ENCODE data around the gene MTCP1. TPM values are rescaled to one million over a fixed set of nuclear protein-coding genes. Genes with fewer than 3 reads are reported as not detected.

MTCP1 gene
- total and polyA plus RNA-seq, 2 donors (not counting 1 experiment from before 2014, with no cell fraction given): 10.6 to 16.0 TPM

DNA sequence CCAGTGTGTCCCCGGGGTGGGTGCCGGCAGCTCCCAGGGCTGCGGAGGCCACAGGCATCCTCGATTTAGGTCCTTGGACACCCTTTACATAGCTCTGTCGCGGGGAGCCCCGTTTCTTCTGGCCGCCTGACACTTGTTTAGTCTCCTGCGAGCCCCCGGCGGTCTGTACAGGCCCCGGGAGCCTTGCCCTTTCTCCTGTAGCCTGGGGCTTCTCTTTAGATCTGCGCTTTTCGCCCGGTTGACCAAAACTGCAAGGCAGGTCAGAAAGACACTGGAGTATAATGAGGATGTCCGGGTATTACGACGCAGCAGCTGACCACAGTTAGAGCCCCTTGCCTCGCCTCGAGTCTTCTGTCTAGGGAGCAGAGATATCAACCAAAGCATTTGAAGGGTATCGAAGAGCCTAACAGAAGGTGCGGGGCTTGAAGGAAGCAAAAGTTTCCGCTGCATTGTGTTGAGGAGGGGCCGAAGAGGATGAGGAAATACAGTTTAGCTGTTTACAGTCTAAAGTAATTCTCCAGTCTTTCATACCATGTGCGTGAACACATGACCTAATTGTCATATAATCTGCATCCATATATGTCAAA, 851 bp upstream of the MTCP1 start:
- DNase-seq (ENCODE audit: low read depth in 2 of 2): no peak
- Histone ChIP-seq H3K4me1 (ENCODE audit: control insufficient read depth, extremely low read depth, insufficient read depth, low read length) (peaks cover 2% of the 10 kb centered on the region), H3K36me3 (ENCODE audit: control insufficient read depth, insufficient read depth, low read length) (peaks cover 7% of the 10 kb centered on the region), H4K20me1 (ENCODE audit: control insufficient read depth, extremely low read depth, insufficient read depth, low read length) (no peaks in the 10 kb centered on the region), H3K27me3 (ENCODE audit: control insufficient read depth, insufficient read depth, low read length) (no peaks in the 10 kb centered on the region), H3K79me2 (ENCODE audit: control insufficient read depth, insufficient read depth, low read length) (peaks cover 19% of the 10 kb centered on the region), H3K9ac (ENCODE audit: insufficient read depth, low read length) (peak overlapping the region; percentile 59), H3K4me2 (ENCODE audit: extremely low read depth, insufficient read depth, low read length) (peak overlapping the region; percentile 72), H2AFZ (ENCODE audit: low read length) (peak overlapping the region; percentile 81), H3K4me3 (replicated peaks in 1 of 4; ENCODE audit: control extremely low read depth in 1 of 4, insufficient read depth in 1 of 4, low read depth in 3 of 4, low read length in 4 of 4) (peak overlapping the region; percentile 71 to 83 (median 76)), H3K27ac (ENCODE audit: insufficient read depth, low read length) (peak overlapping the region; percentile 69), H3K9me3 (ENCODE audit: control insufficient read depth, insufficient read depth, low read depth, low read length) (no peaks in the 10 kb centered on the region)
- TF ChIP-seq, protein P1, sequence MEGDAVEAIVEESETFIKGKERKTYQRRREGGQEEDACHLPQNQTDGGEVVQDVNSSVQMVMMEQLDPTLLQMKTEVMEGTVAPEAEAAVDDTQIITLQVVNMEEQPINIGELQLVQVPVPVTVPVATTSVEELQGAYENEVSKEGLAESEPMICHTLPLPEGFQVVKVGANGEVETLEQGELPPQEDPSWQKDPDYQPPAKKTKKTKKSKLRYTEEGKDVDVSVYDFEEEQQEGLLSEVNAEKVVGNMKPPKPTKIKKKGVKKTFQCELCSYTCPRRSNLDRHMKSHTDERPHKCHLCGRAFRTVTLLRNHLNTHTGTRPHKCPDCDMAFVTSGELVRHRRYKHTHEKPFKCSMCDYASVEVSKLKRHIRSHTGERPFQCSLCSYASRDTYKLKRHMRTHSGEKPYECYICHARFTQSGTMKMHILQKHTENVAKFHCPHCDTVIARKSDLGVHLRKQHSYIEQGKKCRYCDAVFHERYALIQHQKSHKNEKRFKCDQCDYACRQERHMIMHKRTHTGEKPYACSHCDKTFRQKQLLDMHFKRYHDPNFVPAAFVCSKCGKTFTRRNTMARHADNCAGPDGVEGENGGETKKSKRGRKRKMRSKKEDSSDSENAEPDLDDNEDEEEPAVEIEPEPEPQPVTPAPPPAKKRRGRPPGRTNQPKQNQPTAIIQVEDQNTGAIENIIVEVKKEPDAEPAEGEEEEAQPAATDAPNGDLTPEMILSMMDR (conservative IDR thresholded peaks at IDR 0.05 in 1 of 2, IDR thresholded peaks at IDR 0.05 in 1 of 2; ENCODE audit: low read depth in 1 of 2, low read length in 2 of 2): no peak
- TF ChIP-seq EZH2 (IDR thresholded peaks at IDR 0.05; ENCODE audit: low read length, missing control alignments): no peak

DNA sequence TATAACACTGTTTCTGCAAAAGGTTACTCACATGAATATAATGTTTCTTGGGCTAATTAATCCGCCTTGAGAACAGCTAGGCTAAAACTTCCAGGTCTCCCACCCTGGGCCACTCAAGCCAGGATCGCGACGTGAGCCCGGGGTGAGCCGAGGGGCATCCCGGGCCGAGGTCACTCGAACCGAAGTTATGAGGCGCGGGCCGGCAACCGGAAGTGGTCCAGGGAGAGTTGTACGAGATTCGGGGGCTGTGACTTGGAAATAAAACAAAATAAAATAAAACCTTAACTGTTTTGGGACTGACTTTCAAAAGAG, 317 bp downstream of the MTCP1 start:
- peak overlapping the region; percentile 78 for H3K9ac ChIP-seq (ENCODE audit: insufficient read depth, low read length)
- no peak for DNase-seq (ENCODE audit: low read depth in 2 of 2)
- H3K4me3 ChIP-seq (replicated peaks in 1 of 4; ENCODE audit: control extremely low read depth in 1 of 4, insufficient read depth in 1 of 4, low read depth in 3 of 4, low read length in 4 of 4): peak overlapping the region; percentile 60 to 87 (median 66)
- H3K4me1 ChIP-seq (ENCODE audit: control insufficient read depth, extremely low read depth, insufficient read depth, low read length): peaks cover 3% of the 10 kb centered on the region
- no peaks in the 10 kb centered on the region for H3K27me3 ChIP-seq (ENCODE audit: control insufficient read depth, insufficient read depth, low read length)
- H3K79me2 ChIP-seq (ENCODE audit: control insufficient read depth, insufficient read depth, low read length): peaks cover 19% of the 10 kb centered on the region
- peak overlapping the region; percentile 13 for H3K4me2 ChIP-seq (ENCODE audit: extremely low read depth, insufficient read depth, low read length)
- H3K9me3 ChIP-seq (ENCODE audit: control insufficient read depth, insufficient read depth, low read depth, low read length): no peaks in the 10 kb centered on the region
- H3K36me3 ChIP-seq (ENCODE audit: control insufficient read depth, insufficient read depth, low read length): peaks cover 7% of the 10 kb centered on the region
- TF ChIP-seq EZH2 (IDR thresholded peaks at IDR 0.05; ENCODE audit: low read length, missing control alignments): no peak
- TF ChIP-seq, protein P1 (conservative IDR thresholded peaks at IDR 0.05 in 1 of 2, IDR thresholded peaks at IDR 0.05 in 1 of 2; ENCODE audit: low read depth in 1 of 2, low read length in 2 of 2): no peak
- peak overlapping the region; percentile 14 for H2AFZ ChIP-seq (ENCODE audit: low read length)
- H4K20me1 ChIP-seq (ENCODE audit: control insufficient read depth, extremely low read depth, insufficient read depth, low read length): no peaks in the 10 kb centered on the region
- peak overlapping the region; percentile 80 for H3K27ac ChIP-seq (ENCODE audit: insufficient read depth, low read length)

DNA sequence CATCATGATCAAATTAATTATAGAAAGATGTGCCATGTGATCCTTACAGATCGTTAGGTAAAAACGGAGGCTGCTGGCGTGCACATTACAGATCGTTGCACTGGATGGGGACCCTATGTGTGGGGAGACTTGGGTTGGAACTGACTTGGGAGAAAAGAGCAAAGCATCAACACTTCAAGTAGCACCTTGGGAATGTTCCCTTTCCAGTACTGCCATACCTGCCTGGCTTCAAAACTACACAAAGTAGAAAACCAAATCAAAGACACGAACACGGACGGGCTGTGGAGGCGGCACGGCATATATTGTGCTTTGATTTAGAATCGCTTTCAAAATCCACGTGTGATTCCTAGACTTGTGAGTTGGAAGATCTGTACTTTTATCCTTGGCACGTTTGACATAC, 898 bp downstream of the MTCP1 start:
- H3K27ac ChIP-seq (ENCODE audit: insufficient read depth, low read length): peak overlapping the region; percentile 80
- H3K27me3 ChIP-seq (ENCODE audit: control insufficient read depth, insufficient read depth, low read length): no peaks in the 10 kb centered on the region
- peaks cover 4% of the 10 kb centered on the region for H3K36me3 ChIP-seq (ENCODE audit: control insufficient read depth, insufficient read depth, low read length)
- no peak overlapping the region for H3K9ac ChIP-seq (ENCODE audit: insufficient read depth, low read length)
- peaks cover 8% of the 10 kb centered on the region for H3K4me1 ChIP-seq (ENCODE audit: control insufficient read depth, extremely low read depth, insufficient read depth, low read length)
- H4K20me1 ChIP-seq (ENCODE audit: control insufficient read depth, extremely low read depth, insufficient read depth, low read length): no peaks in the 10 kb centered on the region
- H3K4me2 ChIP-seq (ENCODE audit: extremely low read depth, insufficient read depth, low read length): peak overlapping the region; percentile 13
- H3K79me2 ChIP-seq (ENCODE audit: control insufficient read depth, insufficient read depth, low read length): peaks cover 19% of the 10 kb centered on the region
- no peaks in the 10 kb centered on the region for H3K9me3 ChIP-seq (ENCODE audit: control insufficient read depth, insufficient read depth, low read depth, low read length)
- TF ChIP-seq, protein P1 (conservative IDR thresholded peaks at IDR 0.05 in 1 of 2, IDR thresholded peaks at IDR 0.05 in 1 of 2; ENCODE audit: low read depth in 1 of 2, low read length in 2 of 2): no peak
- no peak for TF ChIP-seq EZH2 (IDR thresholded peaks at IDR 0.05; ENCODE audit: low read length, missing control alignments)
- peak overlapping the region; percentile 60 to 87 (median 66) for H3K4me3 ChIP-seq (replicated peaks in 1 of 4; ENCODE audit: control extremely low read depth in 1 of 4, insufficient read depth in 1 of 4, low read depth in 3 of 4, low read length in 4 of 4)
- DNase-seq (ENCODE audit: low read depth in 2 of 2): no peak
- H2AFZ ChIP-seq (ENCODE audit: low read length): no peak overlapping the region
